ENCODE data around the gene TMEM30B. TPM values are rescaled to one million over a fixed set of nuclear protein-coding genes. Genes with fewer than 3 reads are reported as not detected.
A peak's percentile ranks its signal among the peaks of the same experiment; 100 is the strongest.

TMEM30B gene
- total and polyA plus RNA-seq, 2 of the 13 experiments (the other 11 are each of a cell fraction or from before 2014, with no cell fraction given), result not detected

- TF ChIP-seq HNF1B (CRISPR knock-in tag; IDR thresholded peaks at IDR 0.05), result peak; percentile 40; the same call in 1 of the 2 replicates
- no peak for TF ChIP-seq HMGA1 (CRISPR knock-in tag; conservative IDR thresholded peaks at IDR 0.05)
- TF ChIP-seq CHD4 (IDR thresholded peaks at IDR 0.05; ENCODE audit: borderline replicate concordance, low read length), result no peak
- no peak for TF ChIP-seq MLXIP (CRISPR knock-in tag; IDR thresholded peaks at IDR 0.05; ENCODE audit: borderline replicate concordance)
- TF ChIP-seq SMC3 (IDR thresholded peaks at IDR 0.05; ENCODE audit: low read length), result peak; percentile 96
- TF ChIP-seq FOSL2 (CRISPR knock-in tag; IDR thresholded peaks at IDR 0.05), result peak; percentile 48; the same call in 1 of the 2 replicates
- TF ChIP-seq SMARCE1 (IDR thresholded peaks at IDR 0.05; ENCODE audit: borderline replicate concordance), result no peak
- no peak for TF ChIP-seq MIER3 (CRISPR knock-in tag; IDR thresholded peaks at IDR 0.05; ENCODE audit: borderline replicate concordance)
- no peak for TF ChIP-seq CHCHD3 (CRISPR knock-in tag; IDR thresholded peaks at IDR 0.05)
- TF ChIP-seq ZNF235 (CRISPR knock-in tag; IDR thresholded peaks at IDR 0.05; ENCODE audit: borderline replicate concordance), result no peak
- TF ChIP-seq PRDM15 (CRISPR knock-in tag; IDR thresholded peaks at IDR 0.05), result no peak
- TF ChIP-seq ATF4 (CRISPR knock-in tag; IDR thresholded peaks at IDR 0.05), result peak in 1 of 2 experiments; percentile 26; a peak in 1 of 4 replicates
- no peak for TF ChIP-seq THAP7 (CRISPR knock-in tag; IDR thresholded peaks at IDR 0.05)
- TF ChIP-seq NFIB (CRISPR knock-in tag; IDR thresholded peaks at IDR 0.05; ENCODE audit: borderline replicate concordance), result no peak
- no peak for TF ChIP-seq ELF1 (CRISPR knock-in tag; IDR thresholded peaks at IDR 0.05)
- peak; percentile 38 for TF ChIP-seq XRCC5 (optimal IDR thresholded peaks at IDR 0.05; ENCODE audit: low read length)
- TF ChIP-seq FOXA1 (IDR thresholded peaks at IDR 0.05), result no peak
- TF ChIP-seq FOXA1 (CRISPR knock-in tag; IDR thresholded peaks at IDR 0.05), result peak; percentile 37
- TF ChIP-seq IRF2 (CRISPR knock-in tag; IDR thresholded peaks at IDR 0.05), result peak; percentile 48; the same call in 1 of the 2 replicates
- no peak for TF ChIP-seq U2AF2 (IDR thresholded peaks at IDR 0.05; ENCODE audit: low read depth, low read length)
- TF ChIP-seq ZSCAN20 (CRISPR knock-in tag; IDR thresholded peaks at IDR 0.05; ENCODE audit: borderline replicate concordance), result no peak
Observed at GRCh38 chr14:61252369-61253063, 28.6 kb downstream of the TMEM30B start (continued).

Measured in HepG2 (cell line).